A673 (cell line): Measurements from ENCODE around the gene MAP4K4.

Experiments
- EZH2 ChIP-seq: fragments of 200-600 bp; sonication (generic); IDR thresholded peaks from 2 replicates; pipeline ENCODE4 v1.6.1; 2017; ENCODE audit warnings: borderline replicate concordance, low read depth, mild to moderate bottlenecking, mixed read lengths, antibody characterized with exemption, low read length; ENCODE audit not compliant: poor library complexity, severe bottlenecking
- TF ChIP-seq, protein P1 (sequence below): fragments of 300-800, 200-600 bp; sonication (generic); conservative IDR thresholded peaks from 2 replicates; pipeline ENCODE4 v1.5.1; 2017; ENCODE audit warnings: low read depth, mild to moderate bottlenecking, antibody characterized with exemption, low read length, moderate library complexity, mixed read lengths

DNA sequence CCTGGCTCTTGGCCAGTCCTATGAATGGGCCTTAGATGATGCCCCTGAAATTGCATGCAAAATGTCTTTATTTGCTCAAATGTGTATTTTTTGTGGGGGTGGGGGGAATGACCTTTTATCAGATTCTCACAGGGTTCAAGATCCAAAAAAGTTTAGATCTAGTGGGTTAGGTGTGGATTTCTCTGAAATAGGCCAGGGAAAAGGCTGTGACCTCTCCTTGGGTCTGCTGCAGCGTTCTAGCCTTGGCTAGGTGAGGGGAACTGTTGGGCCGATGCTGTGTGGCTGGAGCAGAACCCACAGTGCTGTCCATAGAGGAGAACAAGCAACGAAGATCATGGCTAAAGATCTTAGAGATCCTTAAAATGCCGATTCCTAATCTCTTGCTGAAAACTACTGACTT lies 163.9 kb downstream of the MAP4K4 start:
- TF ChIP-seq, protein P1, sequence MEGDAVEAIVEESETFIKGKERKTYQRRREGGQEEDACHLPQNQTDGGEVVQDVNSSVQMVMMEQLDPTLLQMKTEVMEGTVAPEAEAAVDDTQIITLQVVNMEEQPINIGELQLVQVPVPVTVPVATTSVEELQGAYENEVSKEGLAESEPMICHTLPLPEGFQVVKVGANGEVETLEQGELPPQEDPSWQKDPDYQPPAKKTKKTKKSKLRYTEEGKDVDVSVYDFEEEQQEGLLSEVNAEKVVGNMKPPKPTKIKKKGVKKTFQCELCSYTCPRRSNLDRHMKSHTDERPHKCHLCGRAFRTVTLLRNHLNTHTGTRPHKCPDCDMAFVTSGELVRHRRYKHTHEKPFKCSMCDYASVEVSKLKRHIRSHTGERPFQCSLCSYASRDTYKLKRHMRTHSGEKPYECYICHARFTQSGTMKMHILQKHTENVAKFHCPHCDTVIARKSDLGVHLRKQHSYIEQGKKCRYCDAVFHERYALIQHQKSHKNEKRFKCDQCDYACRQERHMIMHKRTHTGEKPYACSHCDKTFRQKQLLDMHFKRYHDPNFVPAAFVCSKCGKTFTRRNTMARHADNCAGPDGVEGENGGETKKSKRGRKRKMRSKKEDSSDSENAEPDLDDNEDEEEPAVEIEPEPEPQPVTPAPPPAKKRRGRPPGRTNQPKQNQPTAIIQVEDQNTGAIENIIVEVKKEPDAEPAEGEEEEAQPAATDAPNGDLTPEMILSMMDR = no peak
- no peak for TF ChIP-seq EZH2
